T-helper 1 cell (primary cell): Measurements from ENCODE around the gene COL8A1.
"Not testable (repeated sequence)": the region's sequence is repeated elsewhere in the genome, so short reads cannot be mapped to it uniquely, and the experiment has no call there.

ENCODE experiments used
- DNase-seq, 5 donors: peaks; one replicate each; pipeline ENCODE4 v3.0.0-alpha.2; 2012 to 2020

Gene COL8A1

DNA sequence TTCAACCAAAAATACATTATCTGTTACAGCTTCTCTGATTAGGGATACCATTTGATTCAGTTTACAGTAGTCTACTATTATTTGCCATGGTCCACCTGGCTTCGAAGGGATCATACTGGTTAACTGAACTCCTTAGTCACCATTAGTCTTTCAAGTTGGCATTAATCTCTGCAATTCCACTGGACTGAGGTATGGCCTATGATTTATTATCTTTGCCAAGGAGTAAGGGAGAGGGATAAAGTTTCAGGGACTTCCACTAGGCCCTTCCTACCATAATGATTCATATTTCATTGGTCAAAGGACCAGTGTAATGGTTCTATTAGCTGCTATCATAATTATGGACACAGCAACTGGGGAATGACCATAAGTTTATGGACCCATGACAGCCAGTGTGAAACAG lies 172.0 kb downstream of the COL8A1 start:
- no peak for DNase-seq

DNA sequence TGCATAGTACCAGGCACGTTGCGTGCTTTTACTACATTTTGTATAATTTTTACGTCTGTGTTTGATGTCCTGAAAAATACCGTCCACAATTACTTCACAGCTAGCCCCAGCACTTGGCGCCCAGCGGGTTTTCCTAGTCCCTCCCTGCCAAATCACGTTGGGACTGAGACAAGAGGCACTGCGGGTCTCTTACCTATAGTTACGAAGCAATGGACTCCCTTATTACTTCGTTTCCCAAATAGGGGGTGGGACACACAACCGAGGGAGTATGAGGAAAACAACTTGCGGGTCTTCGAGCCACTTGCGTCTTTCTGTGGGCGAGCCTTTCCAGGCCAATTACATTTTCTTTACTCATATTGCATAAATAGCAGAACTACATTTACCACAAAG lies 178.6 kb downstream of the COL8A1 start:
- no peak for DNase-seq

DNA sequence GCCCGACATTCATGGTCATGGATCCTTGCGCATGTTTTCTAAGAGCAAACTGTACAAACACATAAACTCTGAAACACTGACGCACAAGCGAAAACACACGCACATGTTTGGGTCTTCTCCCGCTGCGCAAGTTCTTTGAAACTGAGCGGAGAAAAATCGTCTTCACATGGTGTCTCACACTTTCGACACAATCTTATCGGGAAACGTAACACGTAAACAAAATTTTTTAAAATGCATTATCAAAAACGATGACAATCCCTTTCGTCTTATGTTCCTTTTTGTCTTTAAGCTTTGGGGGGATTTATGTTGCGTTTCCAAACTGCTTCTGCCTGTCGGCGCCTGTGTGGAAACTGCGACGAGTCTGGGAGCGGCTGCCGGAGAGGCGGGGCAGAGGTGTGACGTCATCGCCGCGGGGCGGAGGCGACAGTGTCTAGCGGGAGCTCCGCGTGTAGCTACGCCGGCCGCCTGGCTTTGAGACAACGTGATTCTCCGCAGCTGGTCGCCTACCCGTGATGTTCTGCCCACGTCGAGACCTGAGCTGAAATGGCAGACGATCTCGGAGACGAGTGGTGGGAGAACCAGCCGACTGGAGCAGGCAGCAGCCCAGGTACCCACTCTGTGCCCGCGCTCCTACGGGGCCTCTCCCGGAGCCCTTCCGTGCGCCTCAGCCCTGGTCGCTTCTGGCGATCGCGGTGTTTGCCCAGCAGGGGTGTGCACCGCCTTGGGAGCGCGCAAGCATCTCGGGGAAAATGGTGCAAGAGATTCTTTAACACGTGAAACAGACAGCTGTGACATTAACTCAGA lies 179.2 kb downstream of the COL8A1 start, which contains the start of gene CMSS1:
Gene CMSS1 (plus strand): TSS at position 426 of the 804 bp plus-strand sequence.
- peak; percentile 85 to 95 (median 93) for DNase-seq

DNA sequence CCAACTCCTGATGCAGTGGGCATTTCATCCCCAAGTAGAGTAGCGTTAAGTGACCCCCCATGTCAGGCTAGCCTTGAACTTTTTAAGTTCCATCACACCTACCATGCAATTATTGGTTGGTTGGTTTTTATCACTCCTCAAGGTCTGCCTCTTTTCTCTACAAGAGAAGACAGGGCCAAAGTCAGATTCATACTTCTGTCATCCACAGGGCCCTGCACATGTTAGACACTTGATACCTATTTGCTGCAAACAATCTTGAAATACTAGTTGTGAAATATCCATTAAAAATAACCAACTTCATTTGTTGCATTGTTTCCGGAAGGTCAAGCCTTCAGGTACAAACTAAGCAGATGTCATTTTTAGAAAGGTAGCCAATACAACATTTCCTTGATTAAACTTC lies 180.4 kb downstream of the COL8A1 start:
- no peak for DNase-seq

DNA sequence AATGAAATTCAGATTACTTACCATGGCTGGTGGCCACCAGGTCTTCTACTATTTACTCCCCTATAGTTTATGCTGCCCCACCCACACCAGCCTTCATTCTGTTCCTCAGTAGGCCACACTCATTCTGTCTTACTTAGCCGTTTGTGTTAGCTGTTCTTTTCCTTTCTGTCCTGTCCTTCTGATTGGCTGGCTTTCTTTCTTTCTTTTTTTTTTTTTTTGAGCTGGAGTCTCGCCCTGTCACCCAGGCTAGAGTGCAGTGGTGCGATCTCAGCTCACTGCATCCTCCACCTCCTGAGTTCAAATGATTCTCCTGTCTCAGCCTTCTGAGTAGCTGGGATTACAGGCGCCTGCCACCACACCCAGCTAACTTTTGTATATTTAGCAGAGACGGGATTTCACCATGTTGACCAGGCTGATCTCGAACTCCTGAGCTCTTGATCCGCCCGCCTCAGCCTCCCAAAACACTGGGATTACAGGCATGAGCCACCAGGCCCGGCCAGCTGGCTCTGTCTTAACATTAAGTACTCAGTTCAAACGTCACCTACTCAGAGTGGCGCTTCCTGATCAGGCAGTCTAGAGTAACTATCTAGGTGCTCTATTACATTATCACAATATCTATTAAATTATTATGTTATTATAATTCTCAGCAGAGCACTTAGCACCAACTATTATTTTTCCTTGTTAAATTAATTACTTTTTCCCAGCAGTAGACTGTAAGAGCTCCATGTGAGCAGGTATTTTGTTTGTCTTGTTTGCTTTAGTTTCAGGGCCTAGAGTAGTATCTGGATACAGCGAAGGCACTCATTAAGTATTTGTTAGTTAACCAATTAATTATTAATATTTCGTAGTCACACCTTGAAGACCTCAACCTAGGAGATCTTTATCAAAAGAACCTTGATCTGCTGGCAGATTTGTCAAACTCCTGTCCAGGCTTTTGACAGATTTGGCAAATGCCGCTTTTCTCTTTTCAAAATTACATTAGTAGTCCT lies 185.6 kb downstream of the COL8A1 start:
- DNase-seq, result no peak

DNA sequence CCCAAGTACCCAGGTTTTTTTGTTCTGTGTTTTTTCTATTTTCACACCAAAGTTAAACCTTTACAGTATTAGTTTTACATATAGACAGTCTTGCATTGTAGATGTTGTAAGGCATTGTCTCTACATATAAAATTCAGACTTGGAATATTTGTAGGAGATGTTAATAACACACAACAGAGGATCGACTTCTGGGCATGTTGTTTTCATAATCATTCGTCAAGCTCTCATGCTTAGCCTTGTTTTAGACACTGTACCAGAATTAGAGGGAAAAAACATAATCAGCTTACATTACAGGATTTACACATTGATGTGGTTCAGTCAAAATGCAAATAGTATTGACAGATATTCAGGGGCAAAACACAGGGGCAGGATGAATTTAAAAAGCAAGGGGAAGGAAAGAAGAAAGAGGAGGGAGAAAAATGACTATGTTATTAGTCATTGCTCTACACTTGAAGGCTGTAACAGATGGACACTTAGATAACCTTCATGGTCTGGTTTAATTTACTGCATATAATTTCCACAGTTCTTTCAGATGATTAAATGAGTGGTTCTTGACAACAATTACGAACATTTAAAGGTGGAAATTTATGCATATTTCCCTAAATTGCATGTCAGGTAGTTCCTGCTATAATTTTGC lies 186.7 kb downstream of the COL8A1 start:
- no peak for DNase-seq

DNA sequence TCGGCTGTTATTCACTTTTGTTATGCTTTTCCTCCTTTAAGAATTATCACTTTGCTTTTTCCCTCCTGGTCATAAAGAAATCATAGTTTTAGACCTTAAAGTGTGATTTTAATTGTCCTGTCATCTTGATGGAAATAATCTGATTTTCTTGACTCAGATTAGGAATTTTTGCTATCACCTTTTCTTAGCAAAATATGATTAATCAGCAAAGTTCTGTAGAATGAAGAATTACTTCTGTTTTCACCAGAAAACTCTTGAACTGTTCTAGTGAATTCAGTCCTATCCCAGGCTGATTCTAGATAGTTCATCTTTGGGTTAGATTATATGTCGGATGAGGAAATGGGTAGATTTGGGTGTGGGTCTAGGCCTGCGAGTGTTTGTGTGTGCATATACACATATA lies 191.4 kb downstream of the COL8A1 start:
- no peak for DNase-seq

DNA sequence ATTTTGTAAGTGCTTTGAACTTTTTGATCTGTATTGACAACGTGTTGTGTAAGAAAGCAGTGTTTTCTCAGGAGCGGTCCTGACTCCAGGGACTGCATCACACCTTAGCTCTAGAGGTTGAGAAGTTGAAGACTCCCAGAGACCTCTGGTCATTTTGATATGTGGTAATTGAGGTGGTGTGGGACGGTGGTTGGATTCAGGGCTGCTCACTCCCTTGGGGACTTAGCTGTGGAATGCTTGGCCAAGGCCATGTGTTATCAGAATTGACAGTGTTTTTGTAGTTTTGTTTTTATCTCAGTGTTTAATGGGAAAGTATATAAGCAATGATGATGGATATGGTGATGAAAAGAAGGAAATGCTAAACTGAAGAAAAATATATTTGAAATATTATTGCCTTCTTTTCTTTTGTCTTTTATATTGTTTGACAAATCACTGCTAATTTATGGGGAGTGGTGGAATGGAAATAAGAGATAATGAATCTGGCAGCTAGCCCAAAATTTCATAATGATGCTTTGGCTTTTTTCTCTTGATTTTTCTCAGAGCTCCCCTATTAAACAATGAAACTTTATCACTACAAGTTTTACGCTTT lies 195.3 kb downstream of the COL8A1 start:
- DNase-seq, result no peak

DNA sequence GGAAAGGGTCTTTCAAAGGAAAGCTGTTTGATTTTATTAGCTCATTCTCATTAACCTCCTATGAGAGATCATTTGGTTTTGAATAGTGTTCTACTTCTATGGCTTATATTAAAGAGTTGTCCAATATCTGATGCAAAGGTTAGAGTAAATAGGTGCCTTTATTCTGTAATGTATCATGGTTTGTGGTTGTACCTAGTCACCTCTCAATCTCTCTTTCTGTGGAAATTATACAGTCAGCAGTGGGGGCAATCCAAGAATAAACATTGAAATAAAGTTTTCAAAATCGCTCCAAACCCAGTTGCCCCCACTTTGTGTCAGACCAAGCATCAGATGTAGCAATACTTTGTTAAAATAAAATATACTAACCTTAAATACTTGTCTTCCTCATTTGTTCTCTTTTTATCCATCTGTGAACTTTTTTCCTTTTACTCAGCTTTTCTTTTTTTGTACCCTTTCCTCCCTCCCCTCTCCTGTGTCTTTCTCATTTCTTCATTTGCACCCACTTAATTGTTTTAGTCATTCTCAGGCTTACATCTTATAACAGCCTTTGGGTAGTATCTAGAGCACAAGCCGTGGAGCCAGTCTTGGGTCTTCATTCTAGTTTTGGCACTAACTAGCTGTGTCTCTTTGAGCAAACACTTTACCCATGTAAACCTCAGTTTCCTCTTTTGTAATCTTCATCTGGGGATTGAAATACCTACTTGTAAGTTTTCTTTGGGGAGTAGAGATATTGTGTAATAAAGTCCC lies 196.0 kb downstream of the COL8A1 start:
- DNase-seq, result no peak

DNA sequence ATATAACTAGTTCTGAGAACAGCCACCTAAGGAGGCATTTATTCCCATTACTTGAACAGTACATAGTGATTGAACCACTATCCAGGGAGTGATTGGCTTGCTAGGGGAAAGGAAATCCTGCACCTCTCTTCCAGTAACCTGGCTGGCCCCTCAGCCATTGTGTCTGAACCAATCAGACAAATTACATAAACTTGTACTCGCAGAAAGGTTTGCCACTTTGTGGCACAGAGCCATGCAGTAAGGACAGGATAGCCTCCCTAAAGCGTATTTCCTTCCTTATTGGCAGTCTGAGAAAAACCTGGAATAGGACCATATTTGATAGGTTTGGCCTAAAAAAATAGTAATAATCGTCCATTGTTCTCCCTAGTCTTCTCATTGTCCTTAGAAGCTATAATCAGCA lies 198.3 kb downstream of the COL8A1 start:
- DNase-seq, result no peak

DNA sequence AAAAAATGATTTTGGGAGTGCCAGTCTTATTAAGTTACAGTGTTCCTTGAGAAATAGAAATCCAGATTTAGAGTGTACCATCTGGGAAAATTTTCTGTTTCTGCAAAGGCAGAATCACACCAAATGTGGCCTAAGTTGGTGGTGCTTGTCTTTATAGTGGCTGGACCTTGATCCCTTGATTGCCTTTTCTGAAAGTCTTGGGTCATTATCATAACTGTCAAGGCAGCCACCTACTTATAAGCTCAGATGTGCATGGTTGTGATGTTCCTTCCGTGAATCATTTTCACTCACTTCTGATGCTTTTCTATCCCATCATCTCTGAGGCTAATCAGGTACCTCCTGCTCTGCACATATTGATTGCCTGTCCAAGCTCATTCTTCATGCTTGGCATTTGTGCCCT lies 199.3 kb downstream of the COL8A1 start:
- no peak for DNase-seq

DNA sequence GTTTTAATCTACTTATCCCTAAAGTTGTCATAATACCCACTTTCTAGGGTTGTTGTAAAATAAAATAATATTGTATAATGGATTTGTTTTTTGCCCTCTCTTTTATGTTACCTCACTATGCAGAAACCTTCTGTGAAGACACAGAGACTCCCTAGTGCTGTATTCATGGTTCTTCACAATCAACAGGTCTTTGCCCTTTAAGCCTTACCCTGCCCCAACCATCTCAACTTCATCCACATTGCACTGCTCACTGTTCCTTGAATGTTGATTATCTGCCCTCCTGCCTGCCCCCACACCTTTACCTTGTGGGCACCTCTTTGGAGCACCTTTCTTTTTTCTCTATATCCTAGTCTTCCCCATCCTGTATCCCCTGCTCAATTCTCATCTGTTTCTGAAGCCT lies 200.4 kb downstream of the COL8A1 start:
- no peak for DNase-seq

DNA sequence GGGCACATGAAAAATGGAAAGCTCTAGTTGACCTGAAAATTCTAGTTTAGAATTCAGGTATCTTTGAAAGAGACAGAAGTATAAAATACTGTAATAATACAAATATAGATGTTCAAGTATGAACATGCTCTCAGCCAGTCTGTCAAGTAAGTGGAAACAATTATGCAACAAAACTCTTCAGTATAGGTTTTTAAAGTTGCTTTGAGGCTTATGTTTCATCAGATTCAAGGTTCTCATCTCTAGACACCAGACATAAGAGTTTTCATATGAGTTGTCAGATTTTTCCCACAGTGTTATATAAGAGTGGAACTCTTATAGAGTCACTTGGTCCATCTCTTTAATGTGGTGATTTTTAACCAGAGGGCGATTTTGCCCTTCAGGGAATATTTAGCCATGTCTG lies 201.2 kb downstream of the COL8A1 start:
- no peak for DNase-seq

DNA sequence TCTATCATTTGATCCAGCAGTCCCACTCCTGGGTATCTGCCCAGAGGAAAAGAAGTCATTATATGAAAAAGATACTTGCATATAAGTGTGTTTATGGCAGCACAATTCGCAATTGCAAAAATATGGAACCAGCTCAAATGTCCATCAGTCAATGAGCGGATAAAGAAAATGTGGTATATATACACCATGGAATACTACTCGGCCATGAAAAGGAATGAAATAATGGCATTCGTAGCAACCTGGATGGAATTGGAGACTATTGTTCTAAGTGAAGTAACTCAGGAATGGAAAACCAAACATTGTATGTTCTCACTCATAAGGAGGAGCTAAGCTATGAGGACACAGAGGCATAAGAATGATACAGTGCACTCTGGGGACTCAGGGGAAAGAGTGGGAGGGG lies 203.6 kb downstream of the COL8A1 start:
- not testable (repeated sequence) for DNase-seq

DNA sequence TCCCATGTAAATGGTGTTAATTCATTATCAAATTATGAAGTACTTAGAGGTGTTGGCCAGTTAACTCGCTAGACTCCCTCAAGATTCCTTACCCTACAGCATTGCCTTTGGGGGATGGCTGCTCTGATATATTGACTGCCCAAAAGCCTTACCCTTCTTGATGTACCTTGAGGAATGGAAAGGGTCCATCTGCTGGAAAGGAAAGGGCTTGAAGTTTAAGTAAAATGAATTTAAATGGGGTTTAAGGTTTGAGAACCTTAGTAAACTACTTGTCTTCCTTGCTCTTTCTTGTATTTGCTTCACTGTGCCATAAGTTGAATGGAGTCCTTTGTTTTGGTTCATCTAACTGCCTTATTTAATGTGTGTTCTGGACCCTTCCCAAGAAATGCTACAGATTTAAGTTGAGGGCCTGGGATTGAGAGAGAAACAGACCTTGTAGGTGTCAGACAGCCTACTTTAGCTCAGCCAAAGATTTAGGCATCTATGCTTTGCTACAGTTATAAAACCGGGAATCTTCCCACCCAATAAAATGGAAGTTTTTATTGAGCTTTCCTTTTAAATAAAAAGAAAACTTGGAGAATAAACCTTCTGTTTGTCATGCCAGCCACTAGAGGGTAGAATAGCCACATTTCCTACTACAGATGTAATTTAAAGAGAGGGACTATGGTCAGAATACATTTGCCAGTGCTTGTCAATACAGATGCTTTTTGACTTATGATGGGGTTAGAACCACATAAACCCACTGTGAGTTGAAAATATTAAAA lies 204.6 kb downstream of the COL8A1 start:
- peak in 1 of 5 donors; percentile 28 for DNase-seq

DNA sequence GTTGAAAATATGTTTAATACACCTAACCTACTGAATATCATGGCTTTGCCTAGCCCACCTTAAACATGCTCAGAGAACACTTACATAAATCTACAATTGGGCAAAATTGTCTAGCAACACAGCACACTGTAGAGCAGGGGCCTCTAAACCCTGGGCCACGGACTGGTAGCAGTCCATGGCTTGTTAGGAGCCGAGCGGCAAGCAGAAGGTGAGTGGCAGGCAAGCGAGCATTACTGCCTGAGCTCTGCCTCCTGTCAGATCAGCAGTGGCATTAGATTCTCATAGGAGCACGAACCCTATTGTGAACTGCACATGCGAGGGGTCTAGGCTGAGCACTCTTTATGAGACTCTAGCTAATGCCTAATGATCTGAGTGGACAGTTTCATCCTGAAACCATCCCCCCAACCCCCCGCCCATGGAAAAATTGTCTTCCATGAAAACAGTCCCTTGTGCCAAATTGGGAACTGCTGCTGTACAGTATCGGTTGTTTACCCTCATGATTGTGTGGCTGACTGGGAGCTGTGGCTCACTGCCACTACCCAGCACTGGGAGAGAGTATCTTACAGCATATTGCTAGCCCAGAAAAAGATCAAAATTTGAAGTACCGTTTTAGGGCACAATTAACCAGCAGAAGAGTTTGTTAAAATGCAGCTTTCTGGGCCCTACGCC lies 205.3 kb downstream of the COL8A1 start:
- DNase-seq, result no peak

DNA sequence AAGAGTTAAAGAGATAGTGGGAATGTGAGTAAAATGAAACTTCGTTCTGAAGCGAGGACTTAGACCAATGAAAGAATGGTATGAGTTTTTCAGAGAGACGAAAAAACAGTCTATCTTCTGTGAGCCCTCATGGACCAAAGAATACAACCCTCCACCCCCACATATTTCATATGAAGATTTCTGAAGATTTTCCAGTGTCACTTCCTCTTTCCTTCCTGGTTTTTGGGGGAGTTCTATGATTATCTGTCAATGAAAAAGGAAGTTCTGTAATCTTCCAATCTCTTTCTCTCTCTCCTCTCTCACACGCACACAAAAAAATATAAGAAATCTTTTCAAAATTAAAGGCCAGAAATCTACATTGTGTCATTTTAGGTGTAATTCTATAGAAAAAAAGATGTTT lies 206.9 kb downstream of the COL8A1 start:
- no peak for DNase-seq

DNA sequence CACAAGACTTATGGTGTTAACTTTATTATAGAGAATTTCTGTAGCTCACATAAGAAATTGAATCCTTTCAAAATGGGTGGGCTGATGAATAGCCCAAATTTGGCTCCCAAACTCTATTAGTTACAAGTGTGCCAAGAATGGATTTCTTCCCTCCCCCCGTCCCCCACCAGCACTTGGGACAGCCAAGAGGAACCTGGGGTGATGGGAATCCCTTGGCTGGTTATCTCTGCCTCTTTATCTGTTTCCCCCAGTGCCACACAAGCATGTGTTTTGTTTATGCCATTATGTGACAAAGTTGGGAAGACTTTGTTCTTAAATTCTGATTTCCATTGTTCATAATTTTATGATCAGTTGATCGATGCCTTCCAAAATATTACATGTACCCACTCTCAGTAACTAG lies 207.6 kb downstream of the COL8A1 start:
- DNase-seq, result no peak

DNA sequence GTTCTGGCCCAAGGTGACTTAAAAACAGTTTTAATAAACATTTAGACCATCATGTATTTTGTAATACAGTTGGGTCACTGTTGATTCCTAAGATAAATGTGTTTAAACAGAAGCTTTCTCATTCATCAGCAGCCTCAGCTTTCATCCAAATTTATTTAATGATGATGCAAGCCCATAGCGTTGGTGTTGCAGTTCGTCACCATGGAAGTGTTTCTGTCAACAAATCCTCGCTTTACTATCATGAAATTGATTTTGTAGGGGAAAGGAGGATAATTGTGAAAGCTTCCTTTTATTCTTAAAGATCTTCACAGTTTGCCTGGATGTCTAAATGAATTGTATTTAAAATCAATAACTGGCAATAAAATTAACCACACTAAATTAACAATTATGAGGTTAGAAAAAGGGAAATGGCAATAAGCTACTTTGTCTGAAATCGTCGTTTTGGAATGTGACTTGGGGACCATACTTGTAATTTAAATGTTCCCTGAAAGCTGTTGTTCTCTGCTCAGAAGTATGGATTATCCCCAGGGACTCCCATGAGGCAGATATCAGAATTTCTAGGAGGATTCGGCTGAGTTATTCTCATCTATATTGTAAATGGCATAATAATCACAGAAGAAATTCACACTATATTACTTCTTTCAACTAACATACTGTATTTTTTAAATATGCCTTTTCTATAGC lies 208.2 kb downstream of the COL8A1 start:
- no peak for DNase-seq

DNA sequence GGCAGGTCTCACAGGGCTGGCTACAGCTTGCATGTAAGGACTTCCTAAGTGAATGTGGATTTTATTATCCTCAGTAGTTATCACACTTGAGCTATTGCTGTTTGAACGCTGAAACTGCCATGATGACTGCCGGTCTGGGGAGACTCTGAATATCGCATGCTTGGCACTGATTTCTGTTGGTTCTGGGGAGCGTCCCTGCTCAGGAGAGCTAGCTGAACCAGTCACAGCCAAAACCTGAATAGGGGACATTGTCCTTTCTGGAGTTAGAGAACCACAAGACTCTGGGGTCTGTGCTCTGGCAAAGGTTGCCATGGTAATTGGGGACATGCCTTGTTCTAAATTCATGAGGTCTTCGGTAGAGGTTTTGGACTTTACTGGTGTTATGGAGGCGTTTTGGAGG lies 210.0 kb downstream of the COL8A1 start:
- DNase-seq, result no peak
